ENCODE results near the gene NME4.
"Not testable (repeated sequence)": the region's sequence is repeated elsewhere in the genome, so short reads cannot be mapped to it uniquely, and the experiment has no call there.

The NME4 gene

GRCh38 chr16:360698-361336, 36.2 kb upstream of the NME4 start:
- no peaks in the 10 kb centered on the region for H3K27me3 Mint-ChIP-seq
- no peaks in the 10 kb centered on the region for H3K9me3 Mint-ChIP-seq (ENCODE audit: low read depth)
- no peak overlapping the region for H3K27ac Mint-ChIP-seq
- no peaks in the 10 kb centered on the region for H3K36me3 Mint-ChIP-seq
- H3K4me3 Mint-ChIP-seq = no peak overlapping the region
- H3K4me1 Mint-ChIP-seq (ENCODE audit: low read depth) = peaks cover 14% of the 10 kb centered on the region

GRCh38 chr16:361341-361871, 35.6 kb upstream of the NME4 start:
- Mint-ChIP-seq H3K27me3 (no peaks in the 10 kb centered on the region), H3K27ac (no peak overlapping the region), H3K9me3 (ENCODE audit: low read depth) (no peaks in the 10 kb centered on the region), H3K36me3 (no peaks in the 10 kb centered on the region), H3K4me3 (no peak overlapping the region), H3K4me1 (ENCODE audit: low read depth) (peaks cover 9% of the 10 kb centered on the region)

- no peak overlapping the region for H3K27ac Mint-ChIP-seq
- H3K9me3 Mint-ChIP-seq (ENCODE audit: low read depth) = no peaks in the 10 kb centered on the region
Observed at GRCh38 chr16:361872-362701, 34.9 kb upstream of the NME4 start.

GRCh38 chr16:362702-362999, 34.3 kb upstream of the NME4 start:
- not testable (repeated sequence) for H3K4me3 Mint-ChIP-seq; H3K27me3 Mint-ChIP-seq; H3K36me3 Mint-ChIP-seq; H3K27ac Mint-ChIP-seq; H3K9me3 Mint-ChIP-seq (ENCODE audit: low read depth); H3K4me1 Mint-ChIP-seq (ENCODE audit: low read depth)

More at GRCh38 chr16:361872-362701, 34.9 kb upstream of the NME4 start:
- H3K27me3 Mint-ChIP-seq = no peaks in the 10 kb centered on the region
- H3K4me1 Mint-ChIP-seq (ENCODE audit: low read depth) = peaks cover 8% of the 10 kb centered on the region
- no peaks in the 10 kb centered on the region for H3K36me3 Mint-ChIP-seq
- H3K4me3 Mint-ChIP-seq = peak overlapping the region; percentile 30

- no peak overlapping the region for H3K4me3 Mint-ChIP-seq
- H3K9me3 Mint-ChIP-seq (ENCODE audit: low read depth) = no peaks in the 10 kb centered on the region
- no peaks in the 10 kb centered on the region for H3K36me3 Mint-ChIP-seq
- no peak overlapping the region for H3K27ac Mint-ChIP-seq
- no peaks in the 10 kb centered on the region for H3K27me3 Mint-ChIP-seq
- peaks cover 5% of the 10 kb centered on the region for H3K4me1 Mint-ChIP-seq (ENCODE audit: low read depth)
Observed at GRCh38 chr16:363110-363765, 33.8 kb upstream of the NME4 start.

- H3K4me1 Mint-ChIP-seq (ENCODE audit: low read depth) = peaks cover 5% of the 10 kb centered on the region
- H3K4me3 Mint-ChIP-seq = no peak overlapping the region
- no peaks in the 10 kb centered on the region for H3K9me3 Mint-ChIP-seq (ENCODE audit: low read depth)
- H3K27me3 Mint-ChIP-seq = no peaks in the 10 kb centered on the region
- no peak overlapping the region for H3K27ac Mint-ChIP-seq
- H3K36me3 Mint-ChIP-seq = no peaks in the 10 kb centered on the region
Observed at GRCh38 chr16:363766-364490, 33.1 kb upstream of the NME4 start.

GRCh38 chr16:364595-365491, 32.2 kb upstream of the NME4 start:
- H3K9me3 Mint-ChIP-seq (ENCODE audit: low read depth) = no peaks in the 10 kb centered on the region
- no peak overlapping the region for H3K4me3 Mint-ChIP-seq
- peaks cover 9% of the 10 kb centered on the region for H3K4me1 Mint-ChIP-seq (ENCODE audit: low read depth)
- no peaks in the 10 kb centered on the region for H3K27me3 Mint-ChIP-seq
- no peaks in the 10 kb centered on the region for H3K36me3 Mint-ChIP-seq
- H3K27ac Mint-ChIP-seq = no peak overlapping the region

GRCh38 chr16:366476-366875, 30.5 kb upstream of the NME4 start:
- Mint-ChIP-seq H3K4me1 (ENCODE audit: low read depth) (peaks cover 16% of the 10 kb centered on the region), H3K27ac (no peak overlapping the region)

GRCh38 chr16:367333-367903, 29.6 kb upstream of the NME4 start:
- Mint-ChIP-seq H3K36me3 (no peaks in the 10 kb centered on the region), H3K9me3 (ENCODE audit: low read depth) (no peaks in the 10 kb centered on the region), H3K4me3 (no peak overlapping the region), H3K27me3 (no peaks in the 10 kb centered on the region), H3K4me1 (ENCODE audit: low read depth) (peaks cover 16% of the 10 kb centered on the region), H3K27ac (no peak overlapping the region)

More at GRCh38 chr16:366476-366875, 30.5 kb upstream of the NME4 start:
- no peaks in the 10 kb centered on the region for H3K36me3 Mint-ChIP-seq
- H3K9me3 Mint-ChIP-seq (ENCODE audit: low read depth) = no peaks in the 10 kb centered on the region
- H3K27me3 Mint-ChIP-seq = no peaks in the 10 kb centered on the region
- H3K4me3 Mint-ChIP-seq = no peak overlapping the region

GRCh38 chr16:368388-369158, 28.4 kb upstream of the NME4 start:
- H3K4me1 Mint-ChIP-seq (ENCODE audit: low read depth) = peaks cover 15% of the 10 kb centered on the region
- no peaks in the 10 kb centered on the region for H3K36me3 Mint-ChIP-seq

GRCh38 chr16:369275-369865, 27.6 kb upstream of the NME4 start:
- Mint-ChIP-seq H3K27me3 (no peaks in the 10 kb centered on the region), H3K36me3 (no peaks in the 10 kb centered on the region), H3K4me3 (peak overlapping the region; percentile 80), H3K9me3 (ENCODE audit: low read depth) (no peaks in the 10 kb centered on the region), H3K4me1 (ENCODE audit: low read depth) (peaks cover 15% of the 10 kb centered on the region), H3K27ac (no peak overlapping the region)

More at GRCh38 chr16:368388-369158, 28.4 kb upstream of the NME4 start:
- H3K27ac Mint-ChIP-seq = no peak overlapping the region
- no peaks in the 10 kb centered on the region for H3K27me3 Mint-ChIP-seq
- H3K9me3 Mint-ChIP-seq (ENCODE audit: low read depth) = no peaks in the 10 kb centered on the region
- H3K4me3 Mint-ChIP-seq = peak overlapping the region; percentile 80

- no peak overlapping the region for H3K27ac Mint-ChIP-seq
- no peaks in the 10 kb centered on the region for H3K36me3 Mint-ChIP-seq
- no peaks in the 10 kb centered on the region for H3K27me3 Mint-ChIP-seq
- peak overlapping the region; percentile 80 for H3K4me3 Mint-ChIP-seq
- no peaks in the 10 kb centered on the region for H3K9me3 Mint-ChIP-seq (ENCODE audit: low read depth)
- H3K4me1 Mint-ChIP-seq (ENCODE audit: low read depth) = peaks cover 15% of the 10 kb centered on the region
Observed at GRCh38 chr16:369866-370436, 27.0 kb upstream of the NME4 start.

GRCh38 chr16:370443-370842, 26.6 kb upstream of the NME4 start, which contains the start of gene MRPL28:
TSS of gene MRPL28 (minus strand) at chr16:370538. CDS start at chr16:370218, 320 bp downstream.
- H3K27ac Mint-ChIP-seq = peak within 1 kb of the TSS; percentile 97

More at GRCh38 chr16:370443-370842, 26.6 kb upstream of the NME4 start, which contains the start of gene MRPL28:
- H3K9me3 Mint-ChIP-seq (ENCODE audit: low read depth) = no peaks in the 10 kb centered on the region
- no peaks in the 10 kb centered on the region for H3K36me3 Mint-ChIP-seq
- peak within 1 kb of the TSS; percentile 86 for H3K4me3 Mint-ChIP-seq
- H3K4me1 Mint-ChIP-seq (ENCODE audit: low read depth) = peaks cover 15% of the 10 kb centered on the region
- no peaks in the 10 kb centered on the region for H3K27me3 Mint-ChIP-seq
